ENCODE measurements around the gene VPS37D. TPM values are rescaled to one million over a fixed set of nuclear protein-coding genes. Genes with fewer than 3 reads are reported as not detected.

Gene VPS37D
- total and polyA plus RNA-seq, 2 experiments from 2014 or later: 14.6 to 32.0 TPM

GRCh38 chr7:73715648-73716317 lies 48.2 kb downstream of the VPS37D start:
- Histone ChIP-seq H3K27me3 (peaks cover 7% of the 10 kb centered on the region), H3K9me3 (ENCODE audit: low read depth) (no peaks in the 10 kb centered on the region), H3K4me1 (ENCODE audit: low read depth) (no peaks in the 10 kb centered on the region), H3K4me3 (no peak overlapping the region), H3K27ac (peak overlapping the region; percentile 13), H3K36me3 (no peaks in the 10 kb centered on the region)
- TF ChIP-seq CTCF (IDR thresholded peaks at IDR 0.05; ENCODE audit: low read depth, low read length): no peak
- peak; percentile 22 to 83 for DNase-seq (ENCODE audit: low read depth in 1 of 2, low spot score in 1 of 2)

- Histone ChIP-seq H3K9me3 (ENCODE audit: low read depth) (no peaks in the 10 kb centered on the region), H3K27me3 (peaks cover 7% of the 10 kb centered on the region), H3K27ac (no peak overlapping the region), H3K4me3 (no peak overlapping the region), H3K4me1 (ENCODE audit: low read depth) (no peaks in the 10 kb centered on the region), H3K36me3 (no peaks in the 10 kb centered on the region)
- TF ChIP-seq CTCF (IDR thresholded peaks at IDR 0.05; ENCODE audit: low read depth, low read length): no peak
- no peak for DNase-seq (ENCODE audit: low read depth in 1 of 2, low spot score in 1 of 2)
Observed at GRCh38 chr7:73716318-73716890, 48.8 kb downstream of the VPS37D start.

GRCh38 chr7:73717025-73717807 lies 49.6 kb downstream of the VPS37D start:
- Histone ChIP-seq H3K4me3 (no peak overlapping the region), H3K36me3 (no peaks in the 10 kb centered on the region), H3K4me1 (ENCODE audit: low read depth) (no peaks in the 10 kb centered on the region), H3K27me3 (peaks cover 7% of the 10 kb centered on the region), H3K9me3 (ENCODE audit: low read depth) (no peaks in the 10 kb centered on the region), H3K27ac (no peak overlapping the region)
- DNase-seq (ENCODE audit: low read depth in 1 of 2, low spot score in 1 of 2): peak in 1 of 2 donors; percentile 23
- no peak for TF ChIP-seq CTCF (IDR thresholded peaks at IDR 0.05; ENCODE audit: low read depth, low read length)

GRCh38 chr7:73717991-73718405 lies 50.4 kb downstream of the VPS37D start:
- no peak for TF ChIP-seq CTCF (IDR thresholded peaks at IDR 0.05; ENCODE audit: low read depth, low read length)
- Histone ChIP-seq H3K36me3 (no peaks in the 10 kb centered on the region), H3K4me1 (ENCODE audit: low read depth) (no peaks in the 10 kb centered on the region), H3K4me3 (no peak overlapping the region), H3K27me3 (peaks cover 7% of the 10 kb centered on the region), H3K9me3 (ENCODE audit: low read depth) (no peaks in the 10 kb centered on the region), H3K27ac (no peak overlapping the region)
- peak in 1 of 2 donors; percentile 72 for DNase-seq (ENCODE audit: low read depth in 1 of 2, low spot score in 1 of 2)

- H3K27me3 ChIP-seq: peaks cover 7% of the 10 kb centered on the region
- no peak overlapping the region for H3K27ac ChIP-seq
- peak overlapping the region; percentile 99 for H3K4me3 ChIP-seq
- no peak for DNase-seq (ENCODE audit: low read depth in 1 of 2, low spot score in 1 of 2)
- no peak for TF ChIP-seq CTCF (IDR thresholded peaks at IDR 0.05; ENCODE audit: low read depth, low read length)
- no peaks in the 10 kb centered on the region for H3K4me1 ChIP-seq (ENCODE audit: low read depth)
- H3K9me3 ChIP-seq (ENCODE audit: low read depth): no peaks in the 10 kb centered on the region
- no peaks in the 10 kb centered on the region for H3K36me3 ChIP-seq
Observed at GRCh38 chr7:73718438-73718881, 50.8 kb downstream of the VPS37D start.
